ENCODE results near the gene SON.

Gene SON

DNA sequence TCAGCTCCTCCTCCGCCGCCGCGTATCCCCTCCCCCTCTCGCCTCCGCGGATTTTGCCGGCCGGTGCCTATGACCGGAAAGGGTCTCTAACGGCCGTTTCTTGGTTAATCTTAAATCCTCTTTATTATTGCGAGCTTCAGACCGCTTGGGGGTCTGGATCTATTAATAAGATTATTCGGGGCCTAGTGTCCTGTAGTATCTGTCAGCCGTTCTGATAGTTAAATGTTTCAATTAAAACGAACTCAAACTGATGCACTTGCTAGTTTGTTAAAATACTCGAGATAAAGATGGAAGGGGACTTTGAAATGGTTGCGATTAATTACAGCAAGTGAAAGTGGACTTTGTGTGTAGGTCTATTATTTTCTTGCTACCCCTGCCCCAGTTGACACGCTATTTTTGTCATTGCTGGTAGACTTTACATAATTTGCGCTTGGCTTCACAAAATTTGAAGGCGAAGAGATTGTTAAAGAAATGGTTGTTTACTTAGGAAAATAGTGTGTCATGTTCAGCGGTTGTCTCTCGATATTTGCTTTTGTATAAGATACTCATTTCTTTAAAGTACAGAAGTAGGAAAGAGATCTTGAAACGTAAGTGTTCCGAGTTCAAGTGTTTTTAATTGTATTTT, 779 bp downstream of the SON start:
- DNase-seq (ENCODE audit: low spot score) = peak; percentile 60

DNA sequence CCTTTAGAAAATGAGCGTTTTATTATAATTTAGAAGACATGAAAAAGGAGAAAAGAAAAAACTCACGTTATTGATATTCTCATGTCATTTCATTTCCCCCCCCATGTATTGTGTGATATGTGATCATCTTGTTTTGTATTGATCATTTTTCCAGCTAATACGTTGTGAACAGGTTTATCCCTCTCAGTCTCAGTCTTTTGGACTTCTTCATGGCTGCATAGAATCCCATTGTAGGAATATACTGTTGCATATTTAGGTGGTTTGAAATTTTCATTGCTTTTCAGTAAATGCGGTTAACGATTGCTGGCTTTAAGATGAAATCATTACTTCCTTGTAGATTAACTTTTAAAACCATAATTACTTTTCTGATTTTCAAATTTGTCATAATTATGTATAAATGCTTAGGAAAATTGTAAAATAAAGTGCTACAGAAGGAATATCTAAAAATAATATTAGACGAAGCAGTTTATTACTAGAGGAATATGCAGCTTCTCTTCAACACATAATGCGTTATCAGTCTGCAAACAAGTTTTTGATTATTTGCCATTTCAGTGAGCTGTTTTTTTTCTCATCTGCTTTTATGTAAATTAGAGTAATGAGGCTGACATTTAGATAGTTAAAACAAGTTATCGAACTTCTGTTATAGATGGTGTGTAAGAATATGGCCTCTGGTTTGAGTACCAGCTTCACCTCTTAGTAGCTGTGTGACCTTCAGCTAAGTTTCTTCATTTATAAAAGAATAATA, 1.8 kb downstream of the SON start:
- no peak for DNase-seq (ENCODE audit: low spot score)

DNA sequence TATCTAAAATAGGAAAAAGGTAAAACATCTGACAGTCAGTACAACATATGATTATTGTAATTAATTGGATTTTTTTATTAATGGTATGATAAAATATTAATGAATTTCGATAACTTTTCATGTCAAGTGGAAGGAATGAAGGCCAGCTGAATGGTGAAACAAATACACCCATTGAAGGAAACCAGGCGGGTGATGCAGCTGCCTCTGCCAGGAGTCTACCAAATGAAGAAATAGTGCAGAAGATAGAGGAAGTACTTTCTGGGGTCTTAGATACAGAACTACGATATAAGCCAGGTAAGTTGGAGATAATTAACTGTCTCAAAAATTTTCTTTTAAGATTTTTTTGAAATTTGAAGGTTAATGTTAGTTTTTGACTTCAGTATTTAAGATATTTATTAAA, 3.2 kb downstream of the SON start:
- DNase-seq (ENCODE audit: low spot score) = peak; percentile 21

DNA sequence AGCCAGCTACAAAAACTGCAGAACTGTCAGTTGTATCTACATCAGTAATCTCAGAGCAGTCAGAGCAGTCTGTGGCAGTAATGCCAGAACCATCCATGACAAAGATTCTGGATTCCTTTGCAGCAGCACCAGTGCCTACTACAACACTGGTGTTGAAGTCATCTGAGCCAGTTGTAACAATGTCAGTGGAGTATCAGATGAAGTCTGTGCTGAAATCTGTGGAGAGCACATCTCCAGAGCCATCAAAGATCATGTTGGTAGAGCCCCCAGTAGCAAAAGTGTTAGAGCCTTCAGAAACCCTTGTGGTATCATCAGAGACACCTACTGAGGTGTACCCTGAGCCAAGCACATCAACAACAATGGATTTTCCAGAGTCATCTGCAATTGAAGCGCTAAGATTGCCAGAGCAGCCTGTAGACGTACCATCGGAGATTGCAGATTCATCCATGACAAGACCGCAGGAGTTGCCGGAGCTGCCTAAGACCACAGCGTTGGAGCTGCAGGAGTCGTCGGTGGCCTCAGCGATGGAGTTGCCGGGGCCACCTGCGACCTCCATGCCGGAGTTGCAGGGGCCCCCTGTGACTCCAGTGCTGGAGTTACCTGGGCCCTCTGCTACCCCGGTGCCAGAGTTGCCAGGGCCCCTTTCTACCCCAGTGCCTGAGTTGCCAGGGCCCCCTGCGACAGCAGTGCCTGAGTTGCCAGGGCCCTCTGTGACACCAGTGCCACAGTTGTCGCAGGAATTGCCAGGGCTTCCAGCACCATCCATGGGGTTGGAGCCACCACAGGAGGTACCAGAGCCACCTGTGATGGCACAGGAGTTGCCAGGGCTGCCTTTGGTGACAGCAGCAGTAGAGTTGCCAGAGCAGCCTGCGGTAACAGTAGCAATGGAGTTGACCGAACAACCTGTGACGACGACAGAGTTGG, 7.3 kb downstream of the SON start:
- no peak for DNase-seq (ENCODE audit: low spot score)

DNA sequence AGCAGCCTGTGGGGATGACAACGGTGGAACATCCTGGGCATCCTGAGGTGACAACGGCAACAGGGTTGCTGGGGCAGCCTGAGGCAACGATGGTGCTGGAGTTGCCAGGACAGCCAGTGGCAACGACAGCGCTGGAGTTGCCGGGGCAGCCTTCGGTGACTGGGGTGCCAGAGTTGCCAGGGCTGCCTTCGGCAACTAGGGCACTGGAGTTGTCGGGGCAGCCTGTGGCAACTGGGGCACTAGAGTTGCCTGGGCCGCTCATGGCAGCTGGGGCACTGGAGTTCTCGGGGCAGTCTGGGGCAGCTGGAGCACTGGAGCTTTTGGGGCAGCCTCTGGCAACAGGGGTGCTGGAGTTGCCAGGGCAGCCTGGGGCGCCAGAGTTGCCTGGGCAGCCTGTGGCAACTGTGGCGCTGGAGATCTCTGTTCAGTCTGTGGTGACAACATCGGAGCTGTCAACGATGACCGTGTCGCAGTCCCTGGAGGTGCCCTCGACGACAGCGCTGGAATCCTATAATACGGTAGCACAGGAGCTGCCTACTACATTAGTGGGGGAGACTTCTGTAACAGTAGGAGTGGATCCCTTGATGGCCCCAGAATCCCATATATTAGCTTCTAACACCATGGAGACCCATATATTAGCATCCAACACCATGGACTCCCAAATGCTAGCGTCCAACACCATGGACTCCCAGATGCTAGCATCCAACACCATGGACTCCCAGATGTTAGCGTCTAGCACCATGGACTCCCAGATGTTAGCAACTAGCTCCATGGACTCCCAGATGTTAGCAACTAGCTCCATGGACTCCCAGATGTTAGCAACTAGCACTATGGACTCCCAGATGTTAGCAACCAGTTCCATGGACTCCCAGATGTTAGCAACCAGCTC, 8.2 kb downstream of the SON start:
- DNase-seq (ENCODE audit: low spot score) = no peak

DNA sequence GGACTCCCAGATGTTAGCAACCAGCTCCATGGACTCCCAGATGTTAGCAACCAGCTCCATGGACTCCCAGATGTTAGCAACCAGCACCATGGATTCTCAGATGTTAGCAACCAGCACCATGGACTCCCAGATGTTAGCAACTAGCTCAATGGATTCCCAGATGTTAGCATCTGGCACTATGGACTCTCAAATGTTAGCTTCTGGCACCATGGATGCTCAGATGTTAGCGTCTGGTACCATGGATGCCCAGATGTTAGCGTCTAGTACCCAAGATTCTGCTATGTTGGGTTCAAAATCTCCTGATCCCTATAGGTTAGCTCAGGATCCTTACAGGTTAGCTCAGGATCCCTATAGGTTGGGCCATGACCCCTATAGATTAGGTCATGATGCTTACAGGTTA, 8.8 kb downstream of the SON start:
- no peak for DNase-seq (ENCODE audit: low spot score)

DNA sequence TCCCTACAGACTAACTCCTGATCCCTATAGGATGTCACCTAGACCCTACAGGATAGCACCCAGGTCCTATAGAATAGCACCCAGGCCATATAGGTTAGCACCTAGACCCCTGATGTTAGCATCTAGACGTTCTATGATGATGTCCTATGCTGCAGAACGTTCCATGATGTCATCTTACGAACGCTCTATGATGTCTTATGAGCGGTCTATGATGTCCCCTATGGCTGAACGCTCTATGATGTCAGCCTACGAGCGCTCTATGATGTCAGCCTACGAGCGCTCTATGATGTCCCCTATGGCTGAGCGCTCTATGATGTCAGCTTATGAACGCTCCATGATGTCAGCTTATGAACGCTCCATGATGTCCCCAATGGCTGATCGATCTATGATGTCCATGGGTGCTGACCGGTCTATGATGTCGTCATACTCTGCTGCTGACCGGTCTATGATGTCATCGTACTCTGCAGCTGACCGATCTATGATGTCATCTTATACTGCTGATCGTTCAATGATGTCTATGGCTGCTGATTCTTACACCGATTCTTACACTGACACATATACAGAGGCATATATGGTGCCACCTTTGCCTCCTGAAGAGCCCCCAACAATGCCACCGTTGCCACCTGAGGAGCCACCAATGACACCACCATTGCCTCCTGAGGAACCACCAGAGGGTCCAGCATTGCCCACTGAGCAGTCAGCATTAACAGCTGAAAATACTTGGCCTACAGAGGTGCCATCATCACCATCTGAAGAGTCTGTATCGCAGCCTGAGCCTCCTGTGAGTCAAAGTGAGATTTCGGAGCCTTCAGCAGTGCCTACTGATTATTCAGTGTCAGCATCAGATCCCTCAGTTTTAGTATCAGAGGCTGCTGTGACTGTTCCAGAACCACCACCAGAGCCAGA, 9.5 kb downstream of the SON start:
- no peak for DNase-seq (ENCODE audit: low spot score)

DNA sequence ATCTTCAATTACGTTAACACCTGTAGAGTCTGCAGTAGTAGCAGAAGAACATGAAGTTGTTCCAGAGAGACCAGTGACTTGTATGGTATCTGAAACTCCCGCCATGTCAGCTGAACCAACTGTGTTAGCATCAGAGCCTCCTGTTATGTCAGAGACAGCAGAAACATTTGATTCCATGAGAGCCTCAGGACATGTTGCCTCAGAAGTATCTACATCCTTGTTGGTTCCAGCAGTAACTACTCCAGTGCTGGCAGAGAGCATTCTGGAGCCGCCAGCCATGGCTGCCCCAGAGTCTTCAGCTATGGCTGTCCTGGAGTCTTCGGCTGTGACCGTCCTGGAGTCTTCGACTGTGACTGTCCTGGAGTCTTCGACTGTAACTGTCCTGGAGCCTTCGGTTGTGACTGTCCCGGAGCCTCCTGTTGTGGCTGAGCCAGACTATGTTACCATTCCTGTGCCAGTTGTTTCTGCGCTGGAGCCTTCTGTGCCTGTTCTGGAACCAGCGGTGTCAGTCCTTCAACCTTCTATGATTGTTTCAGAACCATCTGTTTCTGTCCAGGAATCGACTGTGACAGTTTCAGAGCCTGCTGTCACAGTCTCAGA, 10.3 kb downstream of the SON start:
- no peak for DNase-seq (ENCODE audit: low spot score)

DNA sequence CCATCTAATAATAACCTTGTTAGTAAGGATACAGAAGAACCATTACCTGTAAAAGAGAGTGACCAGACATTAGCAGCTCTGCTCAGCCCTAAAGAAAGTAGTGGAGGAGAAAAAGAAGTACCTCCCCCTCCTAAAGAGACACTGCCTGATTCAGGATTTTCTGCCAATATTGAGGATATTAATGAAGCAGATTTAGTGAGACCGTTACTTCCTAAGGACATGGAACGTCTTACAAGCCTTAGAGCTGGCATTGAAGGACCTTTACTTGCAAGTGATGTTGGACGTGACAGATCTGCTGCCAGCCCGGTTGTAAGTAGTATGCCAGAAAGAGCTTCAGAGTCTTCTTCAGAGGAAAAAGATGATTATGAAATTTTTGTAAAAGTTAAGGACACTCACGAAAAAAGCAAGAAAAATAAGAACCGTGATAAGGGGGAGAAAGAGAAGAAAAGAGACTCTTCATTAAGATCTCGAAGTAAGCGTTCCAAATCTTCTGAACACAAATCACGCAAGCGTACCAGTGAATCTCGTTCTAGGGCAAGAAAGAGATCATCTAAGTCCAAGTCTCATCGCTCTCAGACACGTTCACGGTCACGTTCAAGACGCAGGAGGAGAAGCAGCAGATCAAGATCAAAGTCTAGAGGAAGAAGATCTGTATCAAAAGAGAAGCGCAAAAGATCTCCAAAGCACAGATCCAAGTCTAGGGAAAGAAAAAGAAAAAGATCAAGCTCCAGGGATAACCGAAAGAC, 11.6 kb downstream of the SON start:
- no peak for DNase-seq (ENCODE audit: low spot score)

DNA sequence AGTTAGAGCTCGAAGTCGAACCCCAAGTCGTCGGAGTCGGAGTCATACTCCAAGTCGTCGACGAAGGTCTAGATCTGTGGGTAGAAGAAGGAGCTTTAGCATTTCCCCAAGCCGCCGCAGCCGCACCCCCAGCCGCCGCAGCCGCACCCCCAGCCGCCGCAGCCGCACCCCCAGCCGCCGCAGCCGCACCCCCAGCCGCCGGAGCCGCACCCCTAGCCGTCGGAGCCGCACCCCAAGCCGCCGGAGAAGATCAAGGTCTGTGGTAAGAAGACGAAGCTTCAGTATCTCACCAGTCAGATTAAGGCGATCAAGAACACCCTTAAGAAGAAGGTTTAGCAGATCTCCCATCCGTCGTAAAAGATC, 12.1 kb downstream of the SON start:
- no peak for DNase-seq (ENCODE audit: low spot score)

DNA sequence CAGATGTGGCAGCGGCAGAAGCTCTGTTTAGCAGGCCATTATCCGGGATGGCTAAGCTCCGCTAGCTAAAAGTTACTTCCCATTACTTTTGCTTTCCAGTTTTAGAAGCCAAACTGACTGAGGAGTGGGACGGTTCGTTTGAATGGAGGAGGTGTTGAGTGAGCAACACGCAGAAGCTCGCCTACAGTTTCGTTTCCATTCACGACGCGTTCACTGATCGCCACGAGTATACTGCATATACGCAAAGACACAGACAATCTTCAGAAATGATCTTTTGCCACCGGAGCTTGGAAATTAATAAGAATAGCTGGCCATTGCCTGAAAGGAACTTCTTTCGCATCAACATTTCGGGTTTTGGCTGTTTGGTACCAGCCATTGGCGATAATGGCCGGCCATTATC, 14.6 kb downstream of the SON start:
- DNase-seq (ENCODE audit: low spot score) = no peak

DNA sequence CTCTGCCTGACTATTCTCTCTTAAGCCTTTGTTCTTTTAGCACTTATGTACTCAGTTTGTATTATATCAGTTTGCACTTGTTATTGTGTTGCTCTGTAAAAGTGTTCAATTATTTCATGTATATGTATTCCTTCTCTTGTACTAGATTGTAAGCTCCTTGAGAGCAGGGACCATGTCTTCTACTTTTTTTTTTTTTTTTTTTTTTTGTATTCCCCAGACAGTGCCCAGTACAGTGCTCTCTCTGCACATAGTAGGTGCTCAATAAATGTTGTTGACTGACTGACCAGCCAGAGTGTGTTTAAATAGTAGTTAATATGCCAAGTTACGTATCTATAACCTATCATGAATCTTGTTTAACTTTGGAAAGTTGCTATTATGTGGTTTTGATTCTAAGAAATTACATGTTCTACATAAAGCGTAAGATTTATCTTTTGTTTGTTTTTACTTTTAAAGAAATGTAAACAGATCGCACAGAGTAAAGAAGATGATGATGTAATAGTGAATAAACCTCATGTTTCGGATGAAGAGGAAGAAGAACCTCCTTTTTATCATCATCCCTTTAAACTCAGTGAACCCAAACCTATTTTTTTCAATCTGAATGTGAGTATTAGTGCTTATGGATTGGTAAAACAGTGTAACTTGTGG, 16.1 kb downstream of the SON start:
- no peak for DNase-seq (ENCODE audit: low spot score)

DNA sequence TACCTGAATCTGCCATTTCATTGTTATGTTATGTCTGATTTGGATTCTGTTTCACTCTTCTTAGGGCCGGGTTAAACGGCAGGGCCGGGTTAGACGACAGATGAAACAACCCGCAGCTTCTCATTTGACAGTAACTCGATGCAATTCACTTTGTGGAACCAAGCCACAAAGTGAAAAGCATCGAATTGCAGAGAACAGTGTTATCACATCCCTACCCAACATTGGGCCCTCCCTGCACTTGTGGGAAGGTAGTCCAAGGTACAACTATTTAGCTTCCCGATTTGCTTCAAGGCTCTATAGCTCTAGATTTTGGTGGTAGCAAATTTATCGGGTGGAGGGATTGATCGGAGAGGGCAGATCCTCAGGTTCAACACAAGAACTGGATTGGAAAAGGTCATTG, 17.0 kb downstream of the SON start:
- no peak for DNase-seq (ENCODE audit: low spot score)

DNA sequence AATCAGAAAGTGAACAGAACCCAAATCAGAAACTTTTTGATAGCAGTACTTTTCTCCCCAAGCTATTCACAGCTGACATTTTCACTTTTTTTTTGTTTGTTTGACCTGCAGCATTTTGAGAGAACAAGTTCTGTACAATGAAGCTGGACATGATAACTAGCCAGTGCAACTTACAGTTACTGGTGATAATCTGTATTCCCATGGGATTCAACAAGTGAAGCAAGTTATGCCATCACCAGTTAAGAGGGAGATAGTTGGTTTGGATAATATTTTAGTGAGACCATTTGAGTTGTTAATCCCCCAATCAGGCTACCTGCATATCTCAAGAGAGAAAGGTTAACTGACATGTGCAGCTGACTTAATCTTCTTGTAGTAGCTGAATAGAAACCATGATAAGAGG, 18.1 kb downstream of the SON start:
- DNase-seq (ENCODE audit: low spot score) = no peak

DNA sequence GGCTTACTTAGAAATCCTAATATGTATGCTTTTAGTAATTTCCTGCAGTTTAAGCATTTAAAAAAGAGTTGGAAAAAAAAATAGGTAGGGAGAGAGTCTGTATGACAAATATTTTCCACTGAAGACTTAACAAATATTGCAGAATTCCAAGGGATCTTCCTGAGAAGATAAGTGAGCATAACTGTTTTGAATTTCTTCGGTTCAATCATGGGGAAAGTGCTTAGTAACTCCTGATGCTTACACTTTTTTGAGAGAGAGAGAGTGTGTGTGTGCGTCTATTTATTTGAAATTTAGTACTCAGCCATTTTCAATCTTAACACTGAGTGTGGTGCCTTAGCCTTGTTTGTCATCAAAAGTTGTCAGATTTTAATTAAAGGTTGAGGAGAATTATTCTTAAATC, 18.5 kb downstream of the SON start:
- no peak for DNase-seq (ENCODE audit: low spot score)

DNA sequence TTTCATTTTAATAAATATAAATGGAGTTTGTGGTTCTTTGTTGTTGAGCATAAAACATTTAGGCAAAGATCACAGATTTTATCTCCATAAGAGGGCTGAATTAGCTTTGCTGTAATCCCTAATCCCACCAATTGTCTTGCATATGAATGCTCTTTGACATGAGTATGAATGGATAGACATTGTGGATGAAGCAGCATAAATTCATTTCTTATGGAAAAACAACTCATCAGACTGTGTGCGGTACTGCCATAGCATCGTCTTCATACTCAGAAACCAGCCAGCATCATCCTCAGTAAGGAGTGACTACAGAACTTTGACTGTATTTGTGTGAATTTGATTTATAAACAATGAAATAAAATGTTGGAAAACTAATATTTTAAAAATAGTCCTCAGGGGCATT, 19.6 kb downstream of the SON start:
- no peak for DNase-seq (ENCODE audit: low spot score)

DNA sequence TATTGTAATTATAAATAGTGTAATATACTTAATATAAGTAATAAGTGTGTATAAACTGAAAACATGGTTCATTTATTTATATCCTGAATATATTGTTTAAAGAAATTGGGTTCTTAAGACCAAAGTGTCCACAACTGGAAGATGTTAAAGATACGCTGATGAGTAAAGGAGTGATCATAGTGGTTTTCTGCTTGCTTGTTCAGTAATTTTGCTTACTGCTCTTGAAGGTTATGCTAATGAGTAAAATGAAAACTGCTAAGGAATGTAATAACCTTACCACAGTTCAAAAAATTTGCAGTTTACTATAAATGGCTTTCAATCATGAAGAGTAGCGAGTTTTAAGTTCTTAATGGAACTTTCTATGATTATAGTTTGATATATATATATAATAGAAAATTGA, 23.7 kb downstream of the SON start:
- DNase-seq (ENCODE audit: low spot score) = no peak

DNA sequence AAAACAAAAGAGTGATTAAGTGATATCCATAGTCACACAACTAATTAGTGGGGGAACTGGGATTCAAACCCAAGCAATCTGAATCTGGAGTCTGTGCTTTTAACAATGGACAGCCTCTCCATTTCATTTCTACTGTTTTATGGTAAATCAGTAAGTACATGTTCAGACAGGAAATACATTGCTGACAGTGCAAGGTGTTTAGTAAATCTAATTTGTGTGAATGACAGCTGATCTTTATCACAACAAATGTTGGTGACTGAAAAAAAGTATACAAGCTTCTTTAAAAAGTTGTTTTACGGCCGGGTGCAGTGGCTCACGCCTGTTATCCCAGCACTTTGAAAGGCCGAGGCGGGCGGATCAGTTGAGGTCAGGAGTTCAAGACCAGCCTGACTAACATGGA, 25.1 kb downstream of the SON start:
- no peak for DNase-seq (ENCODE audit: low spot score)

DNA sequence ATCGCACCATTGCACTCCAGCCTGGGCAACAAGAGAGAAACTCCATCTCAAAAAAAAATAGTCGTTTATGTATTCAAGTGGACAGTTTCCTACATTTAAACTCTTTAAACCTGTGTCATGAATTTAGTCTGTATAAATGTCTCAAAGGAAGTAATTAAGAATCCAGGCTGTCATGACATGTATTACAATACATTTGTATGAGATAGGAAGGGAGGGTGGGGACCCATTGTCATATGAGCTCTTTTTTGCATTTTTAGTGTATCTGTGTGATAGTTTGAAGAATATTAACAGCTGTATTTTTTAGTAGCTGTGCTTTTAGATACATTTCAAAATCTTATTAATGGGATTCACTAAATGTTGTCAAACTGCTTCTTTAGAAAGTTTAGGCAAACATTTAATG, 25.6 kb downstream of the SON start:
- DNase-seq (ENCODE audit: low spot score) = no peak
